Vagina (tissue), 2 donors: ENCODE data around the gene ITFG1.

Source experiments
- POLR2A ChIP-seq, 2 donors: fragments of 450-650 bp; IDR thresholded peaks; one replicate each; pipeline ENCODE4 v1.6.1; 2017; ENCODE audit warnings: antibody characterized with exemption in 2 of 2, mild to moderate bottlenecking in 2 of 2, moderate library complexity in 2 of 2
- POLR2AphosphoS5 ChIP-seq, 2 donors: sonication (generic); formaldehyde crosslinking; IDR thresholded peaks; one replicate each; pipeline ENCODE4 v1.9.0; 2017; ENCODE audit warnings: antibody characterized with exemption in 2 of 2, mild to moderate bottlenecking in 2 of 2, low read depth in 1 of 2; ENCODE audit not compliant: insufficient read depth in 1 of 2
- TF ChIP-seq, protein P1 (sequence below), 3 experiments: fragments of 450-650 bp in 2 of 3; fragments of 200-600 bp in 1 of 3; sonication (generic) in 1 of 3; IDR thresholded peaks; one replicate each; pipeline ENCODE4 v1.5.1; 2017 to 2019; ENCODE audit warnings: antibody characterized with exemption in 3 of 3, mild to moderate bottlenecking in 2 of 3, moderate library complexity in 2 of 3

DNA sequence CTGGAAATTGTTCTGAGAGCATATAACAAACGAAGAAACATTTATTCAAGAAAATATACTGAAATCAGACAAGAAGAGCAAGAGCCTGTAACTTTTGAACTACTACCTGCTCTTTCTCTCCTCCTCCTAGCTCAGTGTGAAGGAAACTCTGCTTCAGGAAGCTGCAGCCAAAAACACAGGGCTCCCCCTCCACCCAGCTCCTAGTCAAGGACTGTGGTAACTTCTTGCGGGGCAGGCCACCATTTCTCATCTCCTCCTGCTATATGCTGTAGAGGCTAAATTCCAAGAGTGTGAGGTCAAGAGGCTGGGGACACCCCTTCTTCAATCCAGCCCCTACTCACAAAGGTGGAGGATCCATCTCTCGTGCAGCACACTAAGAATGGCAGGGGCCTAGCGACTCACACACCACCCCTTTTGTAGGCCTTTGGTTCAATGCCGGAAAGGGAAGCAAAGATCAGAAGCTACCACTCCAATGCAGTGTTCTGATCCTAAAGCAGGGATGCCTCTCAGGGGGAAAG is 74.6 kb downstream of the ITFG1 start:
- TF ChIP-seq, protein P1, sequence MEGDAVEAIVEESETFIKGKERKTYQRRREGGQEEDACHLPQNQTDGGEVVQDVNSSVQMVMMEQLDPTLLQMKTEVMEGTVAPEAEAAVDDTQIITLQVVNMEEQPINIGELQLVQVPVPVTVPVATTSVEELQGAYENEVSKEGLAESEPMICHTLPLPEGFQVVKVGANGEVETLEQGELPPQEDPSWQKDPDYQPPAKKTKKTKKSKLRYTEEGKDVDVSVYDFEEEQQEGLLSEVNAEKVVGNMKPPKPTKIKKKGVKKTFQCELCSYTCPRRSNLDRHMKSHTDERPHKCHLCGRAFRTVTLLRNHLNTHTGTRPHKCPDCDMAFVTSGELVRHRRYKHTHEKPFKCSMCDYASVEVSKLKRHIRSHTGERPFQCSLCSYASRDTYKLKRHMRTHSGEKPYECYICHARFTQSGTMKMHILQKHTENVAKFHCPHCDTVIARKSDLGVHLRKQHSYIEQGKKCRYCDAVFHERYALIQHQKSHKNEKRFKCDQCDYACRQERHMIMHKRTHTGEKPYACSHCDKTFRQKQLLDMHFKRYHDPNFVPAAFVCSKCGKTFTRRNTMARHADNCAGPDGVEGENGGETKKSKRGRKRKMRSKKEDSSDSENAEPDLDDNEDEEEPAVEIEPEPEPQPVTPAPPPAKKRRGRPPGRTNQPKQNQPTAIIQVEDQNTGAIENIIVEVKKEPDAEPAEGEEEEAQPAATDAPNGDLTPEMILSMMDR (IDR thresholded peaks at IDR 0.05), result no peak
- TF ChIP-seq POLR2A (IDR thresholded peaks at IDR 0.05) (no peak), POLR2AphosphoS5 (IDR thresholded peaks at IDR 0.05; ENCODE audit: insufficient read depth in 1 of 2, low read depth in 1 of 2) (no peak)
